GM12878 (cell line): ENCODE measurements around the gene THAP4. TPM values are rescaled to one million over a fixed set of nuclear protein-coding genes. Genes with fewer than 3 reads are reported as not detected.

Experiments
- ATAC-seq: fragments of 200-7000 bp; cut with Tn5 transposase; 3 replicates; pipeline ENCODE4 v1.9.1; 2020; ENCODE audit warnings: mild to moderate bottlenecking, moderate library complexity
- BruUV-seq: library from RNA; stranded (reverse); fragments of 400-500 nt; replicated peaks from 2 replicates; lab custom pipeline; 2021; lab: Mats Ljungman, UMichigan
- CTCF ChIA-PET: fragments of 300-600 bp; sonication (Branson Sonifier 250); formaldehyde crosslinking; extraction: SDS; loops from one replicate; lab custom pipeline; 2021; ENCODE audit warnings: inconsistent platforms; lab: Yijun Ruan, JAX
- POLR2A ChIA-PET: fragments of 350-600 bp; formaldehyde crosslinking; extraction: SDS; loops from one replicate; lab custom pipeline; 2021; ENCODE audit warnings: inconsistent platforms; lab: Charles Lee
- RAD21 ChIA-PET: fragments of 300-600 bp; sonication (Branson Sonifier 250); formaldehyde crosslinking; loops from one replicate; lab custom pipeline; 2023; ENCODE audit warnings: antibody characterized with exemption; ENCODE audit not compliant: unreplicated experiment; lab: Charles Lee
- SMC1A ChIA-PET: fragments of 300-600 bp; sonication (Branson Sonifier 250); formaldehyde crosslinking; loops from one replicate; lab custom pipeline; 2023; ENCODE audit not compliant: unreplicated experiment, uncharacterized antibody; lab: Charles Lee
- DNase-seq: peaks from one replicate; pipeline ENCODE4 v3.0.0-alpha.2; 2011; ENCODE audit warnings: low read depth, low spot score
- FAIRE-seq: peaks from 3 replicates; lab custom pipeline; 2011; peaks lifted over from hg19 to GRCh38; lab: Jason Lieb, UNC
- H2AFZ ChIP-seq: 2 replicates; pipeline ENCODE4 v1.6.0; 2011; ENCODE audit warnings: low read depth, low read length, control low read depth; ENCODE audit not compliant: control insufficient read depth
- H3K27ac ChIP-seq: 2 replicates; pipeline ENCODE4 v1.5.1; 2011; ENCODE audit warnings: control low read depth; ENCODE audit not compliant: control insufficient read depth, insufficient read depth
- H3K27me3 ChIP-seq, 2 experiments: replicated peaks in 1 of 2; 2 replicates each; pipeline versions ENCODE4 v1.6.0 to v1.6.1; 2011; ENCODE audit warnings: low read length in 1 of 2; ENCODE audit not compliant: control insufficient read depth in 2 of 2, insufficient read depth in 2 of 2
- H3K36me3 ChIP-seq, 2 experiments: 2 replicates each; pipeline ENCODE4 v1.5.1; 2011; ENCODE audit warnings: low read length in 1 of 2; ENCODE audit not compliant: control insufficient read depth in 2 of 2, insufficient read depth in 2 of 2
- H3K4me1 ChIP-seq: 2 replicates; pipeline ENCODE4 v1.6.1; 2011; ENCODE audit warnings: mild to moderate bottlenecking, low read length, moderate library complexity, mixed read lengths; ENCODE audit not compliant: control insufficient read depth, insufficient read depth
- H3K4me2 ChIP-seq: 2 replicates; pipeline ENCODE4 v1.6.0; 2011; ENCODE audit warnings: control low read depth; ENCODE audit not compliant: control insufficient read depth, insufficient read depth
- H3K4me3 ChIP-seq: fragments of 200-600 bp; sonication (generic); 2 replicates; pipeline ENCODE4 v1.5.1; 2016
- H3K79me2 ChIP-seq: 2 replicates; pipeline ENCODE4 v1.6.0; 2011; ENCODE audit warnings: low read length; ENCODE audit not compliant: control insufficient read depth, insufficient read depth
- H3K9ac ChIP-seq: 2 replicates; pipeline ENCODE4 v1.8.0; 2011; ENCODE audit warnings: low read length, control low read depth, mixed read lengths; ENCODE audit not compliant: control insufficient read depth, insufficient read depth
- H3K9me3 ChIP-seq: replicated peaks from 3 replicates; pipeline ENCODE4 v1.5.1; 2011; ENCODE audit warnings: mild to moderate bottlenecking, low read length; ENCODE audit not compliant: control insufficient read depth, insufficient read depth
- H4K20me1 ChIP-seq: 2 replicates; pipeline ENCODE4 v1.6.0; 2011; ENCODE audit not compliant: control insufficient read depth, insufficient read depth
- EED ChIP-seq: sonication (generic); IDR thresholded peaks from 2 replicates; pipeline ENCODE4 v1.6.1; 2016; ENCODE audit warnings: antibody characterized with exemption, low read depth
- GABPA ChIP-seq: IDR thresholded peaks from 2 replicates; pipeline ENCODE4 v1.6.1; 2014; ENCODE audit warnings: antibody characterized with exemption, low read depth, mild to moderate bottlenecking, inconsistent platforms
- JUNB ChIP-seq: IDR thresholded peaks from 2 replicates; pipeline ENCODE4 v1.6.1; 2016; ENCODE audit warnings: antibody characterized with exemption, mild to moderate bottlenecking
- MXI1 ChIP-seq: fragments of 150-350 bp; IDR thresholded peaks from 2 replicates; pipeline ENCODE4 v1.6.1; 2011; ENCODE audit warnings: low read depth, mild to moderate bottlenecking, inconsistent platforms, low read length, improper control_type of control experiment
- SMC3 ChIP-seq: IDR thresholded peaks from 2 replicates; pipeline ENCODE4 v1.6.1; 2011; ENCODE audit warnings: low read length, improper control_type of control experiment, borderline replicate concordance
- WGBS: methylation state at CpG from one replicate; pipeline ENCODE4 v1.1.6; 2016; ENCODE audit warnings: low lambda C conversion rate; ENCODE audit not compliant: insufficient replicate concordance, insufficient coverage; ENCODE audit errors: missing lambda C conversion rate; 5-methylcytosine and 5-hydroxymethylcytosine counted together
- in situ Hi-C: fragments of 300-500 bp; cut with MboI; formaldehyde crosslinking; loops from 9 replicates; pipeline ENCODE4 v1.14.3; 2018; ENCODE audit warnings: mixed read lengths
- intact Hi-C: fragments of 100-400 bp; cut with micrococcal nuclease; formaldehyde crosslinking; loops from one replicate; pipeline ENCODE4 v1.14.2; 2022; ENCODE audit not compliant: unreplicated experiment
- polyA plus RNA-seq, 11 experiments: library from polyadenylated mRNA; depleted of rRNA in 4 of 11; unstranded in 6 of 11; stranded (reverse) in 5 of 11; fragments of >200 nt; fragmentation: Nextera tagmentation in 4 of 11; fragmentation: Illumina TruSeq in 1 of 11; extraction: Ambion mirVana in 4 of 11; extraction: Trizol in 1 of 11; gene quantifications; 1 replicate in 1 of 11; 2 replicates in 10 of 11; pipeline versions ENCODE4 v1.2.1 to v1.2.3, GENCODE V29; 2011 to 2016; ENCODE audit warnings: inconsistent platforms in 2 of 11, missing spikeins in 2 of 11, low read depth in 1 of 11
- total RNA-seq, 4 experiments: library from RNA; depleted of rRNA in 3 of 4; stranded (reverse); fragments of >200 nt in 3 of 4; fragmentation: Illumina TruSeq in 1 of 4; extraction: Trizol in 1 of 4; gene quantifications; 2 replicates each; pipeline versions ENCODE4 v1.2.1 to v1.2.3, GENCODE V29; 2013 to 2021
- TF ChIP-seq, protein P1 (sequence below): fragments of 450-650 bp; IDR thresholded peaks from 2 replicates; pipeline ENCODE4 v1.6.1; 2018; ENCODE audit warnings: mild to moderate bottlenecking, low read depth, moderate library complexity; ENCODE audit not compliant: partially characterized antibody
- TF ChIP-seq, protein P2 (sequence below): fragments of 450-650 bp; IDR thresholded peaks from 2 replicates; pipeline ENCODE4 v1.6.1; 2016; ENCODE audit warnings: mild to moderate bottlenecking

THAP4 gene
- total and polyA plus RNA-seq, 10 of the 15 experiments (the other 5 are each of a cell fraction or from before 2014, with no cell fraction given) = 12.9 to 67.7 (median 44.5) TPM

- no peak overlapping the region for H3K4me3 ChIP-seq
- no peaks in the 10 kb centered on the region for H4K20me1 ChIP-seq
- in situ Hi-C loops (no loop called here), intact Hi-C loops (no loop called here)
- H3K9ac ChIP-seq = no peak overlapping the region
- BruUV-seq = no TSS peak
- no peak overlapping the region for H3K27ac ChIP-seq
- DNase-seq = no peak
- no peak overlapping the region for H3K4me2 ChIP-seq
- TF ChIP-seq GABPA = no peak
- no peak for TF ChIP-seq EED
- TF ChIP-seq SMC3 = no peak
- TF ChIP-seq JUNB = no peak
- TF ChIP-seq, protein P1, sequence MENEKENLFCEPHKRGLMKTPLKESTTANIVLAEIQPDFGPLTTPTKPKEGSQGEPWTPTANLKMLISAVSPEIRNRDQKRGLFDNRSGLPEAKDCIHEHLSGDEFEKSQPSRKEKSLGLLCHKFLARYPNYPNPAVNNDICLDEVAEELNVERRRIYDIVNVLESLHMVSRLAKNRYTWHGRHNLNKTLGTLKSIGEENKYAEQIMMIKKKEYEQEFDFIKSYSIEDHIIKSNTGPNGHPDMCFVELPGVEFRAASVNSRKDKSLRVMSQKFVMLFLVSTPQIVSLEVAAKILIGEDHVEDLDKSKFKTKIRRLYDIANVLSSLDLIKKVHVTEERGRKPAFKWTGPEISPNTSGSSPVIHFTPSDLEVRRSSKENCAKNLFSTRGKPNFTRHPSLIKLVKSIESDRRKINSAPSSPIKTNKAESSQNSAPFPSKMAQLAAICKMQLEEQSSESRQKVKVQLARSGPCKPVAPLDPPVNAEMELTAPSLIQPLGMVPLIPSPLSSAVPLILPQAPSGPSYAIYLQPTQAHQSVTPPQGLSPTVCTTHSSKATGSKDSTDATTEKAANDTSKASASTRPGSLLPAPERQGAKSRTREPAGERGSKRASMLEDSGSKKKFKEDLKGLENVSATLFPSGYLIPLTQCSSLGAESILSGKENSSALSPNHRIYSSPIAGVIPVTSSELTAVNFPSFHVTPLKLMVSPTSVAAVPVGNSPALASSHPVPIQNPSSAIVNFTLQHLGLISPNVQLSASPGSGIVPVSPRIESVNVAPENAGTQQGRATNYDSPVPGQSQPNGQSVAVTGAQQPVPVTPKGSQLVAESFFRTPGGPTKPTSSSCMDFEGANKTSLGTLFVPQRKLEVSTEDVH = no peak
- no peak for TF ChIP-seq MXI1
- TF ChIP-seq, protein P2, sequence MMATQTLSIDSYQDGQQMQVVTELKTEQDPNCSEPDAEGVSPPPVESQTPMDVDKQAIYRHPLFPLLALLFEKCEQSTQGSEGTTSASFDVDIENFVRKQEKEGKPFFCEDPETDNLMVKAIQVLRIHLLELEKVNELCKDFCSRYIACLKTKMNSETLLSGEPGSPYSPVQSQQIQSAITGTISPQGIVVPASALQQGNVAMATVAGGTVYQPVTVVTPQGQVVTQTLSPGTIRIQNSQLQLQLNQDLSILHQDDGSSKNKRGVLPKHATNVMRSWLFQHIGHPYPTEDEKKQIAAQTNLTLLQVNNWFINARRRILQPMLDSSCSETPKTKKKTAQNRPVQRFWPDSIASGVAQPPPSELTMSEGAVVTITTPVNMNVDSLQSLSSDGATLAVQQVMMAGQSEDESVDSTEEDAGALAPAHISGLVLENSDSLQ = no peak
- POLR2A ChIA-PET = no interaction called here
- H3K36me3 ChIP-seq = peaks cover 7 to 19% of the 10 kb centered on the region in 2 experiments; a peak in 3 of 4 replicates
- no peak overlapping the region for H2AFZ ChIP-seq
- CTCF ChIA-PET = no interaction called here
- no peaks in the 10 kb centered on the region for H3K79me2 ChIP-seq
- SMC1A ChIA-PET = interaction anchor here (0.6 kb wide), 2 partner anchors 15 to 266 kb away, joined by 3 read pairs; no protein-coding TSS in a partner anchor
- RAD21 ChIA-PET = no interaction called here
- ATAC-seq = no peak
- H3K4me1 ChIP-seq = no peaks in the 10 kb centered on the region
- H3K27me3 ChIP-seq = no peaks in the 10 kb centered on the region
- no peak for FAIRE-seq
- H3K9me3 ChIP-seq = peaks cover 16% of the 10 kb centered on the region
- 97% methylated on average over 4 of the region's 4 CpGs for WGBS
These were observed 54.2 kb downstream of the THAP4 start for GRCh38 chr2:241582806-241583205.
